HG03280 (cell line): ENCODE data around the gene KANK4.

Source experiments
- ATAC-seq: cut with Tn5 transposase; IDR thresholded peaks from one replicate; pipeline ENCODE4 v1.9.1; 2021; ENCODE audit warnings: mild to moderate bottlenecking, moderate library complexity; ENCODE audit not compliant: unreplicated experiment

The KANK4 gene

GRCh38 chr1:62307895-62308492, 11.2 kb downstream of the KANK4 start:
- no peak for ATAC-seq

GRCh38 chr1:62307446-62307845, 11.8 kb downstream of the KANK4 start:
- ATAC-seq = no peak

GRCh38 chr1:62306065-62306464, 13.2 kb downstream of the KANK4 start:
- no peak for ATAC-seq

GRCh38 chr1:62304975-62305374, 14.3 kb downstream of the KANK4 start:
- ATAC-seq = no peak

GRCh38 chr1:62304515-62304914, 14.7 kb downstream of the KANK4 start:
- no peak for ATAC-seq

GRCh38 chr1:62301726-62302390, 17.4 kb downstream of the KANK4 start:
- no peak for ATAC-seq

GRCh38 chr1:62299426-62300200, 19.6 kb downstream of the KANK4 start:
- ATAC-seq = no peak

GRCh38 chr1:62295921-62296491, 23.2 kb downstream of the KANK4 start:
- ATAC-seq = no peak

GRCh38 chr1:62294261-62294660, 25.0 kb downstream of the KANK4 start:
- no peak for ATAC-seq

GRCh38 chr1:62288662-62289061, 30.6 kb downstream of the KANK4 start:
- ATAC-seq = no peak

- no peak for ATAC-seq
Observed at GRCh38 chr1:62288224-62288623, 31.0 kb downstream of the KANK4 start.

GRCh38 chr1:62286786-62287224, 32.4 kb downstream of the KANK4 start:
- ATAC-seq = no peak

- no peak for ATAC-seq
Observed at GRCh38 chr1:62285984-62286785, 33.0 kb downstream of the KANK4 start.

- no peak for ATAC-seq
Observed at GRCh38 chr1:62285440-62285839, 33.8 kb downstream of the KANK4 start.

GRCh38 chr1:62283986-62284385, 35.2 kb downstream of the KANK4 start:
- no peak for ATAC-seq

- no peak for ATAC-seq
Observed at GRCh38 chr1:62282909-62283755, 36.1 kb downstream of the KANK4 start.

- ATAC-seq = no peak
Observed at GRCh38 chr1:62281922-62282555, 37.2 kb downstream of the KANK4 start.

GRCh38 chr1:62280960-62281465, 38.2 kb downstream of the KANK4 start:
- ATAC-seq = no peak

GRCh38 chr1:62280150-62280549, 39.1 kb downstream of the KANK4 start:
- no peak for ATAC-seq
